ENCODE results near the gene TMA7B.
A peak's percentile ranks its signal among the peaks of the same experiment; 100 is the strongest.

TMA7B gene

DNA sequence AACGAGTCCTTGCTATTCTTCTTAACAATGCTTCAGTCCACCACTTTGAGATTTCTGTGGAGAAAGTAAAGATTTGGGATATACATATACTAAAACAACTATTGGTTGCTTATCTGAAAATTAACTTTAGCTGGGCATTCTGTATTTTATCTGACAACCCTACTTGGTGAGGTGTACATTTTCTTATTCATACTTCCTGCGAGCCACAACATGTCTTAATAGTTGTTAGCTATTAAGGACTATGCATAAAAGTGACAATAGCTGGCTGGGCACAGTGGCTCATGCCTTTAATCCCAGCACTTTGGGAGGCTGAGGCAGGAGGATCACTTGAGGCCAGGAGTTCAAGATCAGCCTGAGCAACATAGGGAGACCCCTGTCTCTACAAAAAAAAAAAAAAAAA, 28.0 kb upstream of the TMA7B start:
- H3K27ac ChIP-seq (replicated peaks) = no peak overlapping the region
- no peak for DNase-seq (ENCODE audit: low read depth in 1 of 2, low spot score in 1 of 2)
- no peak overlapping the region for H3K4me3 ChIP-seq (replicated peaks; ENCODE audit: insufficient read depth, low read length)
- no peak for TF ChIP-seq REST (IDR thresholded peaks at IDR 0.05; ENCODE audit: insufficient replicate concordance, low read depth)
- no peak for TF ChIP-seq POLR2AphosphoS5 (IDR thresholded peaks at IDR 0.05; ENCODE audit: low read depth)
- no peak for TF ChIP-seq SPI1 (IDR thresholded peaks at IDR 0.05; ENCODE audit: borderline replicate concordance, low read depth)
- TF ChIP-seq, protein P1, sequence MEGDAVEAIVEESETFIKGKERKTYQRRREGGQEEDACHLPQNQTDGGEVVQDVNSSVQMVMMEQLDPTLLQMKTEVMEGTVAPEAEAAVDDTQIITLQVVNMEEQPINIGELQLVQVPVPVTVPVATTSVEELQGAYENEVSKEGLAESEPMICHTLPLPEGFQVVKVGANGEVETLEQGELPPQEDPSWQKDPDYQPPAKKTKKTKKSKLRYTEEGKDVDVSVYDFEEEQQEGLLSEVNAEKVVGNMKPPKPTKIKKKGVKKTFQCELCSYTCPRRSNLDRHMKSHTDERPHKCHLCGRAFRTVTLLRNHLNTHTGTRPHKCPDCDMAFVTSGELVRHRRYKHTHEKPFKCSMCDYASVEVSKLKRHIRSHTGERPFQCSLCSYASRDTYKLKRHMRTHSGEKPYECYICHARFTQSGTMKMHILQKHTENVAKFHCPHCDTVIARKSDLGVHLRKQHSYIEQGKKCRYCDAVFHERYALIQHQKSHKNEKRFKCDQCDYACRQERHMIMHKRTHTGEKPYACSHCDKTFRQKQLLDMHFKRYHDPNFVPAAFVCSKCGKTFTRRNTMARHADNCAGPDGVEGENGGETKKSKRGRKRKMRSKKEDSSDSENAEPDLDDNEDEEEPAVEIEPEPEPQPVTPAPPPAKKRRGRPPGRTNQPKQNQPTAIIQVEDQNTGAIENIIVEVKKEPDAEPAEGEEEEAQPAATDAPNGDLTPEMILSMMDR (IDR thresholded peaks at IDR 0.05; ENCODE audit: insufficient read depth, low read length) = no peak
- TF ChIP-seq GABPA (IDR thresholded peaks at IDR 0.05; ENCODE audit: low read depth) = no peak
- peaks cover 7% of the 10 kb centered on the region for H3K27me3 ChIP-seq (ENCODE audit: insufficient read depth, poor library complexity, severe bottlenecking)

DNA sequence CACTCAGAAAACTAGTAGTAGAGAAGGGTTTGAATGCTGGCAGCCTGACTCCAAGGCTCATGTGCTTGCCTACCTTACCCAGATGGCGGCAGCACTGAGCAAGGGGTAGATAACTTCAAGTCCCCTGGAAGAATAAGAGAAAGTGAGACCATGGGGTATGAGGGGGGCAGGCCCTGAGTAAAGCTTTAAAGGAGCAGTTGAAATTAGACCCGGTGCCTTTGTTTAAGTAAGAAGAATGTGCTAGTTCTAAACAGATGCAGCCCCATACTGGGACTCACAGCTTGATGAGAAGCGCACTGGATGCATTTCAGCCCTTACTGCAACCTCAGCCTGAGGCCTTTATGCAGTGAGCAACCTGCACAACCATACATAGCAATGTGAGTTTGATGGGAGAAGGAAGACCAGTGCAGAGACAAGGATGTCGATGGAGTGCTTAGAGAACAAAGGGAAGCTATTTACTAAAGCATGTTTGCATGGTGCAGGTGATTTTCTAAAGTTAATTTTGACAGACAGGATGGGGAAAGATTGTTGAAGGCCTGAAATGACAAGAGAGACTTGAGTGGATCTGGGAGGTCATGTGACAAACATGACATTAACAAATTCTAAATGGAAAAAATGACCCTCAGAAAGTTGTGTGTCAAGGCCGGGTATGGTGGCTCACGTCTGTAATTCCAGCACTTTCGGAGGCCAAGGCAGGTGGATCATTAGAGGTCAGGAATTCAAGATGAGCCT, 27.1 kb upstream of the TMA7B start:
- no peak for TF ChIP-seq GABPA (IDR thresholded peaks at IDR 0.05; ENCODE audit: low read depth)
- TF ChIP-seq, protein P1 (IDR thresholded peaks at IDR 0.05; ENCODE audit: insufficient read depth, low read length) = peak; percentile 68
- TF ChIP-seq POLR2AphosphoS5 (IDR thresholded peaks at IDR 0.05; ENCODE audit: low read depth) = no peak
- TF ChIP-seq REST (IDR thresholded peaks at IDR 0.05; ENCODE audit: insufficient replicate concordance, low read depth) = no peak
- Histone ChIP-seq H3K27ac (replicated peaks) (no peak overlapping the region), H3K4me3 (replicated peaks; ENCODE audit: insufficient read depth, low read length) (no peak overlapping the region), H3K27me3 (ENCODE audit: insufficient read depth, poor library complexity, severe bottlenecking) (peaks cover 13% of the 10 kb centered on the region)
- DNase-seq (ENCODE audit: low read depth in 1 of 2, low spot score in 1 of 2) = peak; percentile 15 to 50

- DNase-seq (ENCODE audit: low read depth in 1 of 2, low spot score in 1 of 2) = no peak
- Histone ChIP-seq H3K27ac (replicated peaks) (no peak overlapping the region), H3K27me3 (ENCODE audit: insufficient read depth, poor library complexity, severe bottlenecking) (peaks cover 14% of the 10 kb centered on the region), H3K4me3 (replicated peaks; ENCODE audit: insufficient read depth, low read length) (no peak overlapping the region)
- TF ChIP-seq, protein P1 (IDR thresholded peaks at IDR 0.05; ENCODE audit: insufficient read depth, low read length) = no peak
- TF ChIP-seq SPI1 (IDR thresholded peaks at IDR 0.05; ENCODE audit: borderline replicate concordance, low read depth) = no peak
Observed at GRCh38 chr22:39933741-39934140, 26.5 kb upstream of the TMA7B start.

DNA sequence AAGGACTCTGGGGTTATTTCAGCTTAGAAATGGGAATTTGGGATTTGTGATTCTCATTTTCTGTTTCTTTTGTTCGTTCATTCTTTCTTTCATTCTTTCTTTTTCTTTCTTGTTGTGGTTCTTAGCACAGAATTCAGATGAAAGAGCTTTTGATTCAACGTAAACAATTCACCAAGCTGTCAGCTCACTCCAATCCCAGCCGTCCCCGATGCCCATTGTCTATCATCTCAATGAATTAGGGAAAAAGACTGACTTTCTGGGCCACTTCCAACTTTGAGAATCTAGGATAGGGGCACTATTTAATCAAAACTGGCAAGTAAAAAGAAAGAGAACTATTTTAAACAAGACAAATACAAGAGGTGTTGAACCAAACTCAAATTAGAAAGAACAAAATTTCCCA, 25.1 kb upstream of the TMA7B start:
- Histone ChIP-seq H3K4me3 (replicated peaks; ENCODE audit: insufficient read depth, low read length) (no peak overlapping the region), H3K27me3 (ENCODE audit: insufficient read depth, poor library complexity, severe bottlenecking) (peaks cover 14% of the 10 kb centered on the region), H3K27ac (replicated peaks) (no peak overlapping the region)
- no peak for TF ChIP-seq GABPA (IDR thresholded peaks at IDR 0.05; ENCODE audit: low read depth)
- TF ChIP-seq REST (IDR thresholded peaks at IDR 0.05; ENCODE audit: insufficient replicate concordance, low read depth) = no peak
- TF ChIP-seq POLR2AphosphoS5 (IDR thresholded peaks at IDR 0.05; ENCODE audit: low read depth) = no peak
- TF ChIP-seq, protein P1 (IDR thresholded peaks at IDR 0.05; ENCODE audit: insufficient read depth, low read length) = no peak
- TF ChIP-seq SPI1 (IDR thresholded peaks at IDR 0.05; ENCODE audit: borderline replicate concordance, low read depth) = no peak
- DNase-seq (ENCODE audit: low read depth in 1 of 2, low spot score in 1 of 2) = no peak

Data from HL-60 (cell line).